Measurements from ENCODE around the gene FAM181B.

- TF ChIP-seq POLR2A (IDR thresholded peaks at IDR 0.05): no peak
- no peak for TF ChIP-seq CTCF (IDR thresholded peaks at IDR 0.05)
Observed at GRCh38 chr11:82753921-82754320, 20.3 kb upstream of the FAM181B start.

All from lower leg skin (tissue), 3 donors.